NCI-H2227 (cell line): Measurements from ENCODE around the gene DOK6.

Source experiments
- DNase-seq: peaks from one replicate; lab custom pipeline; 2025; ENCODE audit not compliant: unreplicated experiment; lab: John Stamatoyannopoulos, UW

Gene DOK6

DNA sequence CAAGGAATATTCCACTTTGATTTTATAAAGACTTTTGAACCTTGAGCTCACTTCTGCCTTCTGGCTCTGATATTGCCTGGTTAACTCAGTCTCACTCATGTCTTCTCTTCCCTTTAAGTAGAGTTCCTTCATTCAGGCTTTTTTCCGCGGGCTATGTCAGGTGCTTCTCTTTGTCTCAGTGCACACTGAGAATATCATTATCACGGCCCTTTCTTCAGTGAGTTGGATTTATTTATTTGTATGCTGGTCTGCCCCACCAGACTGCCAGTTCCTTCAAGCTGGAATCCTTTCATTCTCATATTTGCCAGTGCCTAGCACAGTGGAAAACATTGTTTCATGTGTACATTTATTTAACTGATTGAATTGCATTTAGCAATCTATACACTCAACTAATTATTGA is 136.5 kb downstream of the DOK6 start:
- no peak for DNase-seq

DNA sequence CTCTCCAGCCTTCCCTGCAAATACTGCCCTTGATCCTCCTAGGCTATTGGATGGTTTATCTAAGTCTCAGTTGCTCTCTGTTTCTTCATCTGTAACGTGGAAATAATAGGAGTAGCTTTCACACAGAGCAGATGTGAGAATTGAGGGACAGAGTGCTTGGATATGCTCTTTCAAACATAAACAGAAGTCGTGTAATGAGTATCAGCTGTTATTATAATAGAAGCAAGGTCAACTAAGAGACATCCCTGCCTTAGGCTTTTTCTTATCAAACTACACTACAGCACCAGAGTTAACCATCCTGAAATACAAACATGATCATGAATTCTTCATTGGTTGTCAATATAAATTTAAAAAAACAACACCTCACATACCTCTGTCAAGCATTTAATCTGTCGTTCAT is 138.2 kb downstream of the DOK6 start:
- DNase-seq: no peak

DNA sequence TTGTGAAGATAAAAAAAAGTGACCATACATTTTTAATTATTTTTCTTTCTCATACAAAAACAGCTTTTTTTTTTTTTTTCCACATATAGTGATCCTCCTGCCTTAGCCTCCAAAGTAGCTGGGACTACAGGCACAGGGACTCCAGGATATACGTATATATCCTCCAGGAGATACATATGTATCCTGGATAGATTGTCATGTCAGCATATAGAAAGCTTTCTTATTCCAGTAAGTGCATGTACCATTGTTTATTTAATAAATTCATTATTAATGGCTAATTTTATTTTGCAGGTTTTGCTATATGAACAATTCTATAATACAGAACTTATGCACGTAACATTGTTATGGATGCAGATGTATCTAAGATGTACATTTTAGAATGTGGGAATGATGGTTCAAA is 138.7 kb downstream of the DOK6 start:
- DNase-seq: no peak

DNA sequence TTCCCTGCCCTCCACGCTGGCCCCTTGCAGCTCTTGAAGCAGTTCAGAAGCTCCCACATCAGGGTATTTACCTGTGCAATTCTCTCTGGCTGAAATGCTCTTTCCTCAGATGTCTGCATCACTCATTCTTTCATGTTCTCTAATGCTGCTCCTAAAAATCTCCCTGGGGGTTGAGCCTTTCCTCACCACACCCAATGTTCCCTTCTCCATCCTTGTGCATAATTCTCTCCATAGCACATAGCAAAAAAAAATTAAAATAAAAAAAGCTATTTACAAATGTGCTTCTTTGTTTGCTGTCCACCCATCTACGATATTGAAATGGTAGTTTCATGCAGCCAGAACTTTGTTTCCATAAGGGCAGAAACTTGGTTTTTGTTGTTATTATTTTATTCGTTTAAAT is 155.5 kb downstream of the DOK6 start:
- no peak for DNase-seq

- peak; percentile 20 for DNase-seq
Measured at GRCh38 chr18:69557282-69557681, 156.6 kb downstream of the DOK6 start.

DNA sequence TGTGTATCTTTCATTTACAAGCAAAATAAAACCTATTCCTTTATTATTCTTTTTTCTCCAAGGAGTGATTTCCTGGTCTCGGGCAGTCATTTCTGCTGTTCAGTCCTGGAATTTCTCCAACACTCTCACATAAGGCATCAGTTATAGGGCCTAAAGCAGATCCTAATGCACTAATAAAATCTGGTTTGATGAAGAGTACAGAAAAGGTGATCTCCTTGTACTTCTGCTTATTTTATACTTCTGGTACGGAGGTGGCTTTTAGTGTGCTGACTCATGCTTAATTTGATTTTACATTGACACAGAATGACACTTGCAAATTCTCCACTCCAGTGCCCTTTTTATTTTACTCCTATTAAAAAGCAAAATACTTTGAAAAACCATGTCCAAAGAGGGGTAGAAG is 157.4 kb downstream of the DOK6 start:
- no peak for DNase-seq

- no peak for DNase-seq
Measured at GRCh38 chr18:69559604-69560003, 158.9 kb downstream of the DOK6 start.

GRCh38 chr18:69564602-69565001 is 163.9 kb downstream of the DOK6 start:
- DNase-seq: no peak

- no peak for DNase-seq
Measured at GRCh38 chr18:69567813-69568488, 167.3 kb downstream of the DOK6 start.

DNA sequence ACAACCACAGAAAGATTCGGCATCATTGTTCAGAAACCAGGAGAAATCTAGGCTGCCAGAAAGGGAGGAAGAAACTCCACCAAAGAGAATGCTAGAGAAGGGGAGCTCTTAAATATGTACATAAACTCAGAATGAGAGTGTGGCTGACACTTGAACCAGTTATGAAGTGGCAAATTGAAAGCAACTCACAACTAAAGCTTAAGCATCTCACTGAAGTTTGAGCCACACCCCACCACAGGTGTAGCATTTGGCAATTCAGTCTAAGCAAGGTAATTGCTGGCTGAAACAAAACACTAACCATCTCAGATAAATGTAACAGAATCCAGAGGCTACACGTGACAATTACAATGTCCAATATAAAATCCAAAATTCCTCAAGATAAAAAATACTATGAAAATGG is 168.4 kb downstream of the DOK6 start:
- DNase-seq: no peak

GRCh38 chr18:69574401-69574800 is 173.7 kb downstream of the DOK6 start:
- no peak for DNase-seq

DNA sequence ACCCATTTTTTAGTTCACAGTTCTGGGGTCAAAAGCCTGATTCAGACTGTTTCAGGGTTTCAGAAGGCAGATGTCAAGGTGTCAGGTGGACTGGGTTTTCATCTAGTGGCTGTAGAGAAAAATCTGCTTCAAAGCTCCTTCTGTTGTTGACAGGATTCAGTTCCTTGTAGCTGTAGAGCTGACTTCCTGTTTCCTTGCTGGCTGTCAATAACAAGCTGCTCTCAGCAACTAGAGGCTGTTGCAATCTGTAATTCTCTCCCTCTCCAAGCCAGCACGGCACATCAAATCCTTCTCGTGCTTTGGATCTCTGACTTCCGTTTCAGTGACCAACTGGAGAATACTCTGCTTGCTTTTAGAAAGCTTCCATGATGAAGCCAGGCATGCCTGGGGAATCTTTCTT is 179.4 kb downstream of the DOK6 start:
- peak; percentile 14 for DNase-seq

GRCh38 chr18:69584429-69584828 is 183.7 kb downstream of the DOK6 start:
- no peak for DNase-seq

DNA sequence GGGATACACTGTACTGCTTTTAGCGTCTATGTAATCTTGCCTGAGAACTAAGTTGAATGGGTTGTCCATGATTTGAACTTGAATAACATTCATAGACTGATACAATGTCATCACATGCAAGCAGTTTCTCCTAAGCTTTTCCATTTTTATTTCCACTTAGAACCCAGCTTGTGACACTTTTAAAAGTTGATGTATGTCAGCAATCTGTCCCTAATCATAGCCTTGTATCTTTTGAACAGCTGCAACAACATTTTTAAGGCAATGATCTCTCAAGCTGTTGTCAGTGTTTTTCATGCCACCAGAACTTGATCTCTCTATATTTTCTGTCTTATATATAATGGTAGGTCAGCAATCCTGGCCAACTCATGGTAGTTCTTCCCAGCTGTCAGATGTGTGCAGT is 185.0 kb downstream of the DOK6 start:
- DNase-seq: peak; percentile 18

- DNase-seq: no peak
Measured at GRCh38 chr18:69586537-69586936, 185.8 kb downstream of the DOK6 start.

DNA sequence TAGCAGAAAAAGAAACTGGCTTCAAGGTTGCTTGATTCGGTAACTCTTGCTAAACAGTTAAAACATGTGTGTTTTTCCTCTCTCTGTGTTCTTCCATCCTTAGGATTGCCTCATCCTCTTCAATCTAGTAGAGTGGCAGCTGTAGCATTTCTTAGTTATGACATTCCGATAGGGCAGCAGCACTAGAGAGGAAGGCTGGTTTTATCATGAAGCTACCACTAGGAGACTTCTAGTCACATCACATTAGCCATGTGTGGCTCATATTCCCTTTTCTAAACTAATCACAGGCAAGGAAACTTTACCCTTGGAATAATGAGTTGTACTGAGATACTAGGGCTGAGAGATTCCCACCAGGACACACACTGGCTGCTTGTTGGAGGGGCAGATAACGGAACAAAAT is 187.6 kb downstream of the DOK6 start:
- DNase-seq: no peak

DNA sequence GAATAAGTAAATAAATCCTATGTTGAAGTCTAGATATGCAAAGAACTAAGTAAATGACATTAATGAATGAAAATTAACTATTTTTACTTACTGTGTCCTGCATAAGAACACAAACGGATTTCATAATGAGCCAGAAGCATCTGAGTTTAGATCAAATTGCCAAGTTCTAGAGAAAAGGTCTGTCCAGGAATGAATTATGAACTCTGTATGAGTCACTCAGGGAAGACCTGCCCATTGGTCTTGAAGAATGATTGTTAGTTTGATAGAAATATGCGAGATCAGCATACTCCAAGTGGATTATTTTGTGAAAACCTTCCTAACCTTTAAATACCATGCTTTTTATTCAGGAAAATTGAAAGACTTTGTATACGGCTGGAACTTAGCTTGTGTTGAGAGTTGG is 189.5 kb downstream of the DOK6 start:
- DNase-seq: no peak

DNA sequence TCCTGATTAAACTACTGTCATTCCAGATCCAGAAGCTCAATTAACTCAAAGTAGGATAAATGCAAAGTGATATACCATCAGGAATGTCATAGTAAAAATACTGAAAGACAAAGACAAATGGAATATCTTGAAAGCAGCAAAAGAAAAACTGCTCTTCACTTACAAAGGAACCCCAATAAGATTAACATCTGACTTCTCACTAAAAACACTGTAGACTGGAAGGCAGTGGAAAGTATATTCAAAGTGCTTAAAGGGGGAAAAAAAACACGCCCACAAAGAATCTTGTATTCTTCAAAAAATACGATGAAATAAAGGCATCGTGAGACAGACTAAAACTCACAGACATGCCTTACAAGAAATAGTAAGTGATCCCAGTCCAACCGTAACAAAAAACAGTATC is 195.7 kb downstream of the DOK6 start:
- DNase-seq: no peak

DNA sequence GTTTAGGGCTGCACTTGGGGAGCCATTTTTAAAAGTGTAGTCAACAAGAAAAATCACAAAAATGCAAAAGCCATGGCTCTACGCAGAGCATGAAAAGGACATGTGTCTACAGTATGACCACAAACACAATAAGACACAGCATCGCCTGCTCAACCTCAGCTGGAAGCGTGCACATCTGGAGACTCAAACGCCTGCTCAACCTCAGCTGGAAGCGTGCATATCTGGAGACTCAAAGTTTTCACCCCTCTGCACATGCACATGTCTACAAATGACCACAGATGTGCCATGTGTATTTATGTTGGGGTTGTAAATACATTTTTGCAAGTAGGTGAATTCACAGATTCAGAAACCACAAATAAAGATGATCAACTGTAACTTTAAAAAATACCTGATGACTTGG is 196.9 kb downstream of the DOK6 start:
- no peak for DNase-seq

DNA sequence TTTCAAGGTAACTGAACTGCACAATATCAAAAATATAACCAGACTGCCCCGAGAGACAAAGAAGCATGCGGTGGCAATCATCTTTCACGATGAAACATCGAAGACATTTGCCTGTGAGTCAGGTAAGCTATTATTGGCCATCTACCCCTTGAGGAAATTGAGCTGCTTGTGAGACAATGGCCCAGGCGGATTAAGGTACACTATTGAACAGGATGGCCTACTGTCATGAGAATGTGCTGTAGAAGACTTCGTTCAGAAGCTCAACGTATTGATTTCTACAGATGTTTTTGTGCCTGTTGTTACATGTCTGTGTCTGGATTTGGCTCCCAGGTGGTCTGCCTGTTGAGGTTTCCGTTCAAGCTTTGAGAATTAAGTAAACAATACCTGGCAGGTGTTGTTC is 198.7 kb downstream of the DOK6 start:
- no peak for DNase-seq

DNA sequence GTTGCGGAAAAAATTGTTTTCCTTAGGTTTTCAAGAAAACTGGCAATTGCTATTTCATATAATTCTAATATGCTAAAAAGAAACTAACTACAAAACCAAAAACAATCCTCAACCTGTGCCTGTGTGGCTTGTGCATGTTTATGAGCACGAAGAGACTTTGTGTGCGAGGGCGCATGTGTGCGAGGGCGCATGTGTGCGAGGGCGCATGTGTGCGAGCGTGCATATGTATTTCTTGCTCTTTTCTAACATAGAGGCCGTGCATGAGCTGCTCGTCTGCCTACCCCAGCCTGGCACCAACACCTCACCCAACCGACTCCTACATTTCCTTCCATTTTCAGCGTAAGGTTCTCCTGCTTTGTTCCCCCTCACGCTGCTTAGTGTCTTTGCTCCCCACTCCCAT is 211.6 kb downstream of the DOK6 start:
- no peak for DNase-seq

DNA sequence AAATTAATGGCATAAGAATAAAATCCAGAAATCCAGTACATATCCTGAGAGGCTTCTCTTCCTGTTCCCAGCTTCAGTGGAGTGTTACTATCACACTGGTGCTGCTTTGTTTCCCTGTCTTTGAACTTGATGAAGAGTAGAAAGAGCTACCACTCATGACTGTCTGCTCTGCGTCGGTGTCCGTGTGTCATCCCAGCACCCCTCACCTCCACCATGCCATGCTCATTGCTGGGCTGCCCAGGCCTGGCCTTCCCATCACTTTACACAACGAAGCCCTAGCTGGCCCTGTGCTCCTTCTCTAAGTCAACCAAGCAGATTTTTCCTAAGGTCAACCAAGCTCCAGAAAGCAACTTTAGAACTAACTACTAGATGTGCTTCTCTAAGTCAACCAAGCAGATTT is 215.4 kb downstream of the DOK6 start:
- no peak for DNase-seq

DNA sequence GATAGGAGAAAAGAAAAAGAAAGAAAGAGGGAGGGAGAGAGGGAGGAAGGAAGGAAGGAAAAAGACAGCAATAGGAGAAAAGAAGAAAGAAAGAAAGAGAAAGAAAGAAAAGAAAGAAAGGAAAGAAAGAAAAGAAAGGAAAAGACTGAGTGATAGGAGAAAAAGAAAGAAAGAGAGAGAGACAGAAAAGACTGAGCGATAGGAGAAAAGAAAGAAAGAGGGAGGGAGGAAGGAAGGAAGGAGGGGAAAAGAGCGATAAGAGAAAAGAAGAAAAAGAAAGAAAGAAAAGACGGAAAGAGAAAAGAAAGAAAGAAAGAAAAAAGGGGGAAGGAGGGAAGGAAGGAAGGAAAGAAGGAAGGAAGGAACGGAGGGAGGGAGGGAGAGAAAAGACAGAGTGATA is 216.7 kb downstream of the DOK6 start:
- no peak for DNase-seq

GRCh38 chr18:69617888-69618287 is 217.2 kb downstream of the DOK6 start:
- no peak for DNase-seq
